GM18868 (cell line): ENCODE data around the gene SMYD5.
"Not testable (repeated sequence)": the region's sequence is repeated elsewhere in the genome, so short reads cannot be mapped to it uniquely, and the experiment has no call there.

ENCODE experiments used
- ATAC-seq: cut with Tn5 transposase; IDR thresholded peaks from one replicate; pipeline ENCODE4 v1.9.1; 2021; ENCODE audit warnings: mild to moderate bottlenecking, moderate library complexity; ENCODE audit not compliant: unreplicated experiment

Gene SMYD5

DNA sequence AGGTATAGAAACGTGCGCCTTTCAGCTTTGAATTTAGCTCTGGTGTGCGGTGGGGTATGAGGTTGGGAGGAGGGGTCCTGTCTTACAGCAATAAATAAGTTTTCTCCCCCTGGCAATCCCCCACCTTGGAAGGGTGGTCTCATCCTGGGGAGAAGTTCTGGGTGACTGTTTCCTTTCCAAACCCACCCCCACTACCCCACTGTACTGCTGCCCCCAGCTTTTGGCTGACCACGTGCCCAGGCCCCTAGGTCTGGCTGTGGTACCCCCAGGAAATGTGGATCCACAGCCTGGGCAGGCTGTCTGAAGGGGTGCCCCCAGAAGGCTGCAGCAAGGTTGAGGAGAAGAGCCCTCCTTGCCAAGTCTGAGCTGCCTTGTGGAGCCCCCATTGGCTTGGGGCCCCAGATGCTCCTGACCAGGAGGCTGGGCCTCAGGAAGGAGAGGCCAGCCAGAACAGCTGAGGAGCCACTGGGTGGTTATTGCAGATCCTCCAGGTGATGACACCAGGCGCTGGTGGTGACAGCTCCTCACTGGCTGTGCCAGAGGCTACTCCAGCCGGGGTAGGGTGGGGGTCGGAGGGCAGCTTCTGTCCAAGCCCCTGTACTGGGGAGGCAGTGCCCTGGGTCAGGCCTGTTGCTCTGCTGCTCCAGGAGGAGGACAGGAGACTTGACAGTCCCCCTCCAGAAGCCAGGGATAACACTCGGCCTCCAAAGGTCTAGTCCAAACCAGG, 44.3 kb downstream of the SMYD5 start:
- no peak for ATAC-seq

DNA sequence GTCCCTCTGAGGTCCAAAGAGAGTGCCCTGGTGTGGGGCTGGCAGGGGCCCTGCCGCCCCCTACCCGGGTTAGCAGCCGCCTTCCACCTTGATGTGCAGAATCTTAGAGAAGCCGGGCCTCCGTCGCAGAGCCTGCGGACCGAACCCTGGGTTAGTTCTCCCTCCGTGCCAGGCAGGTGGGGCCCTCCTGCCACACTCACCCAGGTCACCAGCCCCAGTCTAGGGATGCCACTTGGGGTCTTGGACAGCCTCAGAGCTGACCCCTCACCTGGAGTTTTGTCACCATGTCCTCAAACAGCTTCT, 44.8 kb downstream of the SMYD5 start:
- no peak for ATAC-seq

DNA sequence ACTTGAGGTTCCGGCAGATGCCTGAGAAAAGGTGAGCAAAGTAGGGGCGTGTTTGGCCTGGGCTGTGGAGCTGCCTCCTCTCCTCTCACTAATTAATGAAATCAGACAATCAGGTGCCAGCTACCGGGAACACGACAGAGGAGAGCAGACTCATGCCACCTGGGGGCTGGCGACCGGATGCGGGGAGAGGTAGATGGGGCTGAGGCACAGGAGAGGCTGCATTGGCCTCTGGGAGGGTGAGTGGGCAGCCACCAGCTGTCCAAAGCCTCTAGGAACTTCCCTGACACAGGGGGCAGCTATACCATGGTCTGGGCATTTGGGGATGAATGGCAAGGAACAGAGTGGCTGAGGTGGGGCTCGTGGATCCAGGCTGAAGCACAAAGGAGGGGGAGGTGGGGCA, 45.2 kb downstream of the SMYD5 start:
- ATAC-seq: no peak

DNA sequence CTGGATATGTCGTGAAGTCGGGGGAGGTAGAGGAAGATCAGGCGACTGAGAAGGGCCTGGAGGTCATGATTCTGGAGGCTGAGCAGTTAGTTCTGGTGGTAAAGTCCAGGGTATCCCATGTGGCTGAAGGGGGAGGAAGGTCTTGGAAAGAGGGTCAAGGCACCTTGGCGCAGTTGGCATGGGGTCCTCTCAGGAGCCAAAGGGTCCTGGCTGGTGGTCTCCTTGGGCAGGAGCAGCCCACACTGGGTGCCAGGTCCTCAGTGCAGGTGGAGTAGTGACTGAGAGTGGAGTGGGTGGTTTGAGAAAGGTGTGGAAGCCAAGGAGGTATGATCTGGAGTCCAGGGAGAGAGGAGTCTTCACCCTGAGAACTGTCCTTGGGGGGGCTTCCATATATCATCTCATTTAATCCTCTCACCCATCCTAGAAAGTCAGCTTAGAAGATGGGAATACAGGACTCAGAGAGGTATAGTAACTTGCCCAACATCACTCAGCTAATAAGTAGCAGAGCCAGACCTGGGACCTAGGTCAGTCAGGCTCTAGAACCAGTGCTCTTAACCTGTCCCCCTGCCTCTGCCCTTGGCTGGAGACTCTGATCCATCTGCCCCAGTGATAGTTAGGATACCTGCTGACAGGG, 45.8 kb downstream of the SMYD5 start:
- ATAC-seq: no peak

DNA sequence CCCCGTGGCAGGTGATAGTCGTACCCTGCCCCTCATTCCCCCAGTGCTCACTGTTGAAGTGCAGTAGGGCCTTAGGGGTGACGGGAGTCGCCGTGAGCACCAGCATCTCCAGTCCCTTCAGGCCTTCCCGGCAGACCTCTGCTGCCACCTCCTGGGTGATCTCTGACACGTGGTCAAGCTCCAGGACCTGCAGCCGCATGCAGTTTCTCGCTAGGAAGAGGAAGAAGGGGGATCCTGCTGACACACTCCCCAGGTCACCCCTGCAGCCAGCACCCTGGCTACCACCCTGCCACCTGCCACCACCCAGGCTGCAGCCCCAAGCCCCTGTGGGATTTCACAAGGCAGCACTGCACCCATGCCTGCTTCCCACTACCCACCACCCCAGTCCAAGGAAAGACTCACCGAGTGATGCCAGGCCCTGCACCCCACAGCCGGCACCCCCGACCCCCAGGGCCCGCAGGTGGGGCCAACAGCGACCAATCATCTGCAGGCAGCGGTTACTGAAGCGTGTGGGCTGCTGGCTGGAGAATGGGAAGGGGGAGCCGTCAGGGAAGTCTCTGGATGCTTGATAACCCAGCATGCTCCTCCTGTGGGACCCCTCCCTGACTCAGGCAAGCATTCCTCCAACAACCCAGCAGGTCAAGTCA, 46.4 kb downstream of the SMYD5 start:
- ATAC-seq: no peak

DNA sequence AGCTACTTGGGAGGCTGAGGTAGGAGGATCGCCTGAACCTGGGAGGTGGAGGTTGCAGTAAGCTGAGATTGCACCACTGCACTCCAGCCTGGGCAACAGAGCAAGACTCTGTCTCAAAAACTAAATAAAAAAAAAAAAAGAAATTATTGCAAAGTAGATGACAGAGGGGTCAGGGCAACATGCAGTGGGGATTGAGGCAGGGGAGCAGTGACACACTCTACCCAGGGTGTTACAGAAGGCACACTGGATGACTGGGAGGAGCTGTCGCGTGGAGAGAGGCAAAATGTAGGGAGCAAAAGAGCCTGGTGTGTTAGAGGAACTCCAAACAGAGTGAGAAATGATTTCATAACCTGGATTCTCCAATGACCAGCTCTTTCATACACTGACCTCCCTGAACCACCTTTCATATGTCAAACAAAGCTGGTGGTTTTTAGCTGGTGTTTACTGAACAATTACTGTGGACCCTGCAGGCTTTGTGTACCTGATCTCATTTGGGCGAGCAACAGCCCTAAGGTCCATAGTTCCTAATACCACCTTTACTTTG, 48.1 kb downstream of the SMYD5 start:
- no peak for ATAC-seq

DNA sequence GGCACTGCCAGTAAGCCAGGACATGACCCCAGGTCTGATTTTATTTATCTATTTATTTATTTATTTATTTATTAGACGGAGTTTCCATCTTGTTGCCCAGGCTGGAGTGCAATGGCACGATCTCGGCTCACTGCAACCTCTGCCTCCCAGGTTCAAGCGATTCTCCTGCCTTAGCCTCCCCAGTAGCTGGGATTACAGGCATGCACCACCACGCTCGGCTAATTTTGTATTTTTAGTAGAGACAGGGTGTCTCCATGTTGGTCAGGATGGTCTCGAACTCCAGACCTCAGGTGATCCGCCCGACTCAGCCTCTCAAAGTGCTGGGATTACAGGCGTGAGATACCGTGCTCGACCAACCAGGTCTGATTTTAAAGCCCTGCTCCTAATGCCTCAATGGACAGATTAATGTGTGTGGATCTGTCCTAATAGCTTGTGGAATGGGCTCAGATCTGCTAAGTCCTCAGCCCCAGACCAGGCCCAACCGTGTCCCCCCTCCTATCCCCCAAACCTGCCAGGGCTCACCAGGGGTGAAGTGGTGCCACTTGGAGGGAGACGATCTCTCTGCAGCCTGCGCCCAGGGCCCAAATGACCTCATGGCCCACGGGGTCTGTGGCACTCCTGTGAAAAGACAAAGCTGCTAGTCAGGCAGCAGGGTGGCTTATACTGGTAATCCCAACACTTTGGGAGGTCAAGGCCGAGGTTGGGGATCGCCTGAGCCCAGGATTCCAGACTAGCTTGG, 48.8 kb downstream of the SMYD5 start:
- ATAC-seq: not testable (repeated sequence)

DNA sequence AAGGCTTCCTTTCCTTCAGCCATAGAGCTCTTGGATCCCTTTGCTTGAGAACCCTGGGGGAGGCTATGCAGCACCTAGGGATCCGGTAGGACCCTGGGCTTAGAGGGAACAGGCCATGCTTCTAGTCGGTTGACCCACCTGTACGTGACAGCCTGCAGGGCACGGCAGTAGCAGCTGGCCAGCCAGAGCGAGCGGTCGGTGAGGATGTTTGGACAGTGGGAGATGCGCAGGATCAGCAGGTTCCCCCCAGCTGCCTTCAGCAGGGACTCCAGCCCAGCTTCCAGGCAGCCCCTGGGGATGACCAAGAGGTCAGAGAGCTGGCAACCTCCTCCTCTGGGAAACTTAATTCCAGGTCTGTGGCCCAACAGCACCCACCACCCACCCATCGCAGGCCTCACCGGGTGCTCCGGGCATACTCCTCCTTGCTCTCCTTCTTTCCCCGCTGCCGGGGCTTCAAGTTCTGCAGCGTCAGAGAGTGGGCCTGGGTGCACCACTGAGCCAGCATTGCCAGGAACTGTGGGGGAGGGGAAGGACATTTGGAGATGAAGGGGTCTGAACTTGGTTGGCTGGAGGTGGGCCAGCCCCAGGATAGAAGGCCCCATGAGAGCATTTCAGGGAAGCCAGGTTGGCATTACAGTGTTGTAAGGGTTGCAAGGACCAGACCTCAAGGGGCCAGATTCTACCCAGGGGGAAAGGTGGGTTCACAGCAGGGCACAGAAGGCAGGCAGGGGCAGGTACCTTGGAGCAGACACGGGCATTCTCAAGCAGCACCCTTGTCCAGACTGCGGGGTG, 49.7 kb downstream of the SMYD5 start:
- ATAC-seq: no peak

DNA sequence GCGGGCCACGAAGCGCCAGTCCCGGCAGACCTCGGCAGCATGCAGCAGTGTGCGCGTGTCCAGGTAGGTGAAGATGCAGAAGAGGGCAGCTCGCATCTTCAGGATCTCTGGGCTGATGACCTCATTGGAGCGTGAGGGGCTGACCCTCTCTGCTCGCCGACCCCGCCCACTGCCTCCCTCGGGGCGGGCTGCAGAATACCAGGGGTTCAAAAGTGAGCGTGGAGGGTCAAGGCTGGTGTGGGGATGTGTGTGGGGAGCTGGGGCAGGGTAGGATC, 50.2 kb downstream of the SMYD5 start:
- no peak for ATAC-seq

DNA sequence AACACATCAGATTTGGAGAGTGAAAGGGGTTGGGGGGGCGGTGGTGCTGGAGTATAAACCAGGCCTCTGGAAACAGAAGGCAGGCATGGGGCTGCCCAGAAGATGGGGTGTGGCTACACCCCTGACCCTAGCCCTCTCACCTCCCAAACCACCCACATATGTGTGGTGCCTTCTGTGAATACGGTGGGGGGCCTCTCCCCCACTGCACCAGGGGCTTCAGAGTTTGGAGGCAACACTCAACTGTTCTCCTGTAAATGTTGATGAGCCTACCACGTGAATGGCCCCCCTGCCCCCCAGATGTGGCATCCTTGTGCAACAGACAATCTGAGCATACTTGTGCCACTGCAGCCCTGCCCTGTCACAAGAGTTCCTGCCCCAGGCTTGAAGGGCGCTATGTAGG, 50.7 kb downstream of the SMYD5 start:
- no peak for ATAC-seq

DNA sequence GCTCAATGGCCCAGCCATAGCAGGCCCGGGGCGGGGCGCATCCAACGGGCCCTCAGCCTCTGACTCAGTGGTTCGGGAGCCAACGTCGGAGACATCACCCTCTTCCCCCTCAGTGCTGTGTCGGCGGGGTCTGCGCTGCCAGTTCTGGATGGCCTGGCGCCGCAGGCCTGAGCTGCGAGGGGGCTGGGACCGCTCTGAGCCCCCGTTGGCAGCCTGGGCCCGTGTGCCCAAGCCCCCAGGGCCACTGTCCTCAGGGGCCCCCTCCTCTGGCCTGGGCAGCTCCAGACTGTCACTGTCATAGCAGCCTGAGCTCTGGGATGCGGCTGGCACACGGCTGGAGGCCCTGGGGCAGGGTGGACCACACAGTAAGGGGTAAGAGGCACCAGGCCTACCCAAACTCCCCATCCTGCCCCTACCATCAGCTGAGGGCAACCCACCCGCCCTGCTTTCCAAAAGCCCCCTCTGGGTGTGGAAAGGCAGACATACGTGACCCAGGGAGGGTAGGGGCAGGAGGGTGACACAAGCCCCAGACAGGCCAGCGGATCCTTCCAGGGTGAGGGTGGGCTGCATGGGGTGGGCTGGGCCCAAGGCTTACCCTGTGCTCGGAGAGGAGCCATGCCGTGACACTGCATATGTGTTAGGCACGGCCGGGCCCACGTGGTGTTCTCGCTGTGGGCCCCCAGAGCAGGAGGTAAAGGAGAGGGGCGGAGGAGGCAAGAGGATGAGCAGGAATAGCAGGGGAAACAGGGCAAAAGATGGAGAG, 51.4 kb downstream of the SMYD5 start:
- ATAC-seq: no peak

DNA sequence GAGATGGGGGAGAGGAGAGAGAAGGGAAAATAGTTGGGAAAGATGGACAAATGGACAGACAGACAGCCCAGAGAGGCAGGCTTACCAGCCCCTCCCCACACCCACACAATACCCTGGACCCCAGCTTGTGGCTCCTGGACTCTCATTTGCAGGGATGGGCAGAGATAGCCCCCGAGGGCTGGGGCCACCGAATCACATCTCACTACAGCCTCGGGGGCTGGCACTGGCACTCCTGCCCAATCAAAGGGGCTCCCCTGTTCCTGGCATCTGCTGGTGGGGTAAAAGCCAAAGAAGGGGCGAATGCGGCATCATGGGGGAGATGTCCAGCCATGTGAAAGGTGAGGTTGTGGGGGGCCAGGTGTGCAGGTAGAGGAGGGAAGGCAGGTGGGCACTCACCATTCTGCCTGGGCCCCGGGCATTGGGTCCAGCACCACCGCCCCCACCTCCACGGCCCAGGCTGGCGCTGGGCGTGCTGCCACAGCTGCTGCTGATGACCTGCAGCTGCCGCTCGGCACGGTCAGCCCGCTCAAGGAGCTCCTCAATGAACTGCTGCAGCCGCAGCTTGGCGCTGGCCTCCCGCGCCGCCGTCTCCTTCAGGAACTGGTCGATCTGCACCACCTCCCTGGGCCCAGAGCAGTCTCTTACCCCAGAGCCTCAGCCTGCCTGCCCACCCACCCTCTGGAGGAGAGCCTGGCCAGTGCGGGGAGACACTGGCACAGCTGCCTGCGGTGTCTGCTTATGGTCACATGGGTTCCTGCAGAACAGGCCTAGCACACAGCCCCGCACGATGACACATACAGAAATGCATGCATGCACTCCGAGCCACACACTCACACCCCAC, 52.2 kb downstream of the SMYD5 start:
- ATAC-seq: no peak

DNA sequence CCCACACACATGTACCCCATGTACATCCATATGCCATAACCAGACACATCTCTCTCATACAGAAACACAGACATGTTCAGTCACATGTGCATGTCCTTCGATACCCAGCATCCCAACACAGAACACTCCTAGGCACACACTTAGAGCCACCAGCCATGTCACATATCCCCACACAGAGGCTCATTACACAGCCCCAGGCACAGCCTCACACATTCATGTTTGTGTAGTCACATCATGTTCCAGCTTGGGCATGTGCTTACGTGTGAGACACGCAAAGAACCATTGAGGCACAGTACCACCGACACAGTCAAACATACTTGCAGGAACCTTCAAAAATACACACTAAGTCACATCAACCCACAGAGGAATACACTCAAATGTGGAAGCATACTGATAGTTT, 53.0 kb downstream of the SMYD5 start:
- no peak for ATAC-seq

DNA sequence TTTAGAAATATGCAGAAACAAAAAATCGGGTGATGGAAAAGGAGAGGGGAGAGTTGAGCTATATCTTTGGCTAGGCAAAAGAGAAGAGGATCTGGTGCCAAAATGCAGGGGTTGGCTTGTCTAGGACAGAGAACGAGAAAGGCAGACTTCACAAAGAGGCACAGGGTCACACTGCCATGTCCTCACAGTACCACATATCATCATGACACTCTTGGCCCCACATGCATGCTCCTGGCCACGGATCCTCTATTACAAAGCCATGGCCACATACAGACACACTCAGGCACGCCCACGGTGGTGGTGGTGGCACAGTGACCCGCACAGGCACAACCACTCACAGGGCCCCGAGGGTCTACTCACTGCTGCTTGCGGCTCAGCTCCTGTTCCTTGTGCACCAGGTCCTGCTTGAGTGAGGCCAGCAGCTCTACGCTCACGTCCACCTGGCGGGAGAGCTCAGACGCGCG, 54.4 kb downstream of the SMYD5 start:
- no peak for ATAC-seq

DNA sequence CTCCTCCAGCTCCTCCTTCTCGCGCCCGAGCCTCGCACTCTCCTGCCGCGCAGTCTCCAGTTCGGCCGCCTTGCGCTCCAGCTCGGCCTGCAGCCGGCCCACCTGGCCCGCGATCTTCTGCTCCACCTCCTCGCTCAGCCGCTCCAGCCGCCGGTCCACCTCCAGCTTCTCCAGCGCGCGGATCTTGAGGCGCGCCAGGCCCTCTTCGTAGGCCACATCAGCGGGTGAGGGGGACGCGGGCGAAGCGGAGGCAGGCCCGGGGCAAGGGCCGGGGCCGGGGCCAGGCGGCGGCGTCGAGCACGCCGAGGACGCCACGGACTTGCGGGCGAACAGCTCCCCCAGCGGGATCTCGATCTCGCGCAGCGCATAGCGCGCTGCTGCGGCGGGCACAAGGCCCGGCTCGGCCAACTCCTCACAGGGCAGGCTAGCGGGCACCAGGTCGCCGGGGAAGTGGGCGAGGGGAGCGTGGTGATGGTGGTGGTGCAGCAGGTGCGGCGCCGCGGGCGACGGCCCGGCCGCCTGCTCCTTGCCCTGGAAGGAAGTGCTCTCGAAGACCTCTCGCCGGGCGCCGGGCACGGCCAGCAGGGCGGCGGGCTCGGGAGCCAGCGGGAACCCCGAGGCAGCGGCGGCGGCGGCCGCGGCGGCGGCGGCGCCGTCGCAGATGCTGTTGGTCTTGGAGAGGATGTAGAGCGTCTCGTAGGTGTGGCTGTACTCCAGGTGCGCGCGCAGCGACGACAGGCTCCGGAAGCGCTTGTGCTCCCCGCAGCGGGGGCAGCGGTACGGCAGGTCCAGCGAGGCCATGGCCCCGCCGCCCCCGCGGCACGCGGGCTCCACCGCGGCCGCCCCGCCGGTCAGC, 55.0 kb downstream of the SMYD5 start:
- no peak for ATAC-seq

DNA sequence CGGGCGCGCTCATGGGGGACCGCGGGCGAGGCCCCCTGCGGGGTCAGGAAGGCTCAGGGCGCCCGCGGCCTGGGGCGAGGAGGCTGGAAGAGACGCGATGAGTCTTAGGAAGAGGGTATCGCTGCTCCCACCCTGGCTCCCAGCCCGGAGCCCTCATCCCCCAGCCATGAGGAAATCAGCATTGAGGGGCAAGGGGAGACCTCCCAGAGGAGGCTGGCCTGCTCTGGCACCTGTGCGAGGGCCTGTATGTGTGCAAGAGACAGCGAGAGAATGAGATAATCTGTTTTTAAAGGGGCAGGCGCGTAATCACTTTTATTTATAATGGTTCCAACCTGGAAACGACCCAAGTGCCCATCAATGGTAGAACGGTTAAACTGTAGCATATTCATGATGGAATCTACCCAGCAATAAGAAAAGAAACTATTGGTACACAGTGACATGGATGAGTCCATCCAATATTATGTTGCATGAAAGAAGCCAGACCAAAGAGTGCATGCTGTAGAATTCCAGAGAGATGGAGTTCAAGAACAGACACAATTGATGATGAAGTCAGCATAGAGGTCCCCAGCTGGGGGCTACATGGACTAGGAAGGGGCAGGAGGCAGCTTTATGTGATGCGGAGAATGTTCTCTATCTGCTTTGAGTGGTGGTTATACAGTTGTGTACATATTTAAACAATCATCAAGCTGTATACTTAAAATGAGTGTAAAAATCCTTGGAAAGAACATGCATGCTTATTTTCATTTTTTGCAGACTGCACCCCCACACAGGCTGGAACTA, 55.8 kb downstream of the SMYD5 start:
- ATAC-seq: no peak

DNA sequence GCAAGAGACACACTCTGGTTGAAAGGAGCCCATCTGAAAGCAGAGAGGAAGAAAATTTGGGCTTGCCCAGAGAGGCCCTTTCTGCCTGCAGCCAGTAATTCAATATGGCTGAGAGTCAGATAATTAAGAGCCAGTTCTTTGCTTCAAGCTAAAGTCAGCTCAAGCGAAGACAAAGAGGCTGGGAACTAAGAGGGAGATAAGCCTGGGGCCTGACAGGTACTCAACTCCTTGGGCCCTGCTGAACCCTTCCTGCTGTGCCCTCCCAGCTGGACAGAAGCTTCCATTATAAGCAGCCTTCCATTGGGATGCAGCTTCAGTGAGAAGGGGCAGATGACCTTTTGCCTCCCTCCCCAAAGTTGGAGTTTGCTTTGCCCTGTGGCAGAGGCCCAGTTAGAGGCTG, 58.2 kb downstream of the SMYD5 start:
- ATAC-seq: no peak
